ENCODE measurements around the gene PSMA7.

PSMA7 gene

GRCh38 chr20:62157387-62158087, 14.3 kb upstream of the PSMA7 start:
- H3K36me3 ChIP-seq = peaks cover 1 to 58% (median 33%) of the 10 kb centered on the region in 3 donors
- H3K4me1 ChIP-seq = peaks cover 0 to 15% (median 6%) of the 10 kb centered on the region in 4 donors
- no peaks in the 10 kb centered on the region for H3K27me3 ChIP-seq
- H3K4me3 ChIP-seq = no peak overlapping the region
- intact Hi-C loops (cut with DNase I; ENCODE audit: low total_unique reads) = no loop called here
- no peak for TF ChIP-seq CTCF (IDR thresholded peaks at IDR 0.05)
- no peak overlapping the region for H3K27ac ChIP-seq
- no peaks in the 10 kb centered on the region for H3K9me3 ChIP-seq
- no peak for DNase-seq

- no peaks in the 10 kb centered on the region for H3K27me3 ChIP-seq
- H3K36me3 ChIP-seq = peaks cover 0 to 56% (median 28%) of the 10 kb centered on the region in 3 donors
- peaks cover 0 to 15% (median 6%) of the 10 kb centered on the region in 4 donors for H3K4me1 ChIP-seq
- H3K27ac ChIP-seq = no peak overlapping the region
- intact Hi-C loops (cut with DNase I; ENCODE audit: low total_unique reads) = no loop called here
- peak; percentile 34 to 59 for TF ChIP-seq CTCF (IDR thresholded peaks at IDR 0.05)
- H3K9me3 ChIP-seq = no peaks in the 10 kb centered on the region
- DNase-seq = peak in 1 of 2 donors; percentile 35
- no peak overlapping the region for H3K4me3 ChIP-seq
Measured at GRCh38 chr20:62156592-62157386, 13.6 kb upstream of the PSMA7 start.

GRCh38 chr20:62156254-62156556, 13.0 kb upstream of the PSMA7 start:
- H3K36me3 ChIP-seq = peaks cover 0 to 51% (median 22%) of the 10 kb centered on the region in 3 donors
- DNase-seq = no peak

GRCh38 chr20:62155428-62156253, 12.4 kb upstream of the PSMA7 start:
- H3K27me3 ChIP-seq = no peaks in the 10 kb centered on the region
- no peaks in the 10 kb centered on the region for H3K9me3 ChIP-seq
- no peak overlapping the region for H3K4me3 ChIP-seq
- peaks cover 0 to 15% (median 6%) of the 10 kb centered on the region in 4 donors for H3K4me1 ChIP-seq
- intact Hi-C loops (cut with DNase I; ENCODE audit: low total_unique reads) = no loop called here
- H3K36me3 ChIP-seq = peaks cover 0 to 45% (median 16%) of the 10 kb centered on the region in 3 donors
- no peak for DNase-seq
- TF ChIP-seq CTCF (IDR thresholded peaks at IDR 0.05) = no peak
- no peak overlapping the region for H3K27ac ChIP-seq

More at GRCh38 chr20:62156254-62156556, 13.0 kb upstream of the PSMA7 start:
- Histone ChIP-seq H3K9me3 (no peaks in the 10 kb centered on the region), H3K4me3 (no peak overlapping the region), H3K27me3 (no peaks in the 10 kb centered on the region), H3K27ac (no peak overlapping the region), H3K4me1 (peaks cover 0 to 15% (median 6%) of the 10 kb centered on the region in 4 donors)
- TF ChIP-seq CTCF (IDR thresholded peaks at IDR 0.05) = no peak
- intact Hi-C loops (cut with DNase I; ENCODE audit: low total_unique reads) = no loop called here

GRCh38 chr20:62151835-62152364, 8.7 kb upstream of the PSMA7 start:
- H3K9me3 ChIP-seq = no peaks in the 10 kb centered on the region
- intact Hi-C loops (cut with DNase I; ENCODE audit: low total_unique reads) = no loop called here
- H3K36me3 ChIP-seq = peaks cover 0 to 26% (median 10%) of the 10 kb centered on the region in 3 donors
- no peak for DNase-seq
- H3K4me1 ChIP-seq = peaks cover 0 to 17% (median 4%) of the 10 kb centered on the region in 4 donors
- no peak overlapping the region for H3K4me3 ChIP-seq
- H3K27me3 ChIP-seq = no peaks in the 10 kb centered on the region
- H3K27ac ChIP-seq = no peak overlapping the region
- TF ChIP-seq CTCF (IDR thresholded peaks at IDR 0.05) = no peak

Measured in tibial artery (tissue), 4 donors.